ENCODE measurements around the gene ATP5F1D.

DNA sequence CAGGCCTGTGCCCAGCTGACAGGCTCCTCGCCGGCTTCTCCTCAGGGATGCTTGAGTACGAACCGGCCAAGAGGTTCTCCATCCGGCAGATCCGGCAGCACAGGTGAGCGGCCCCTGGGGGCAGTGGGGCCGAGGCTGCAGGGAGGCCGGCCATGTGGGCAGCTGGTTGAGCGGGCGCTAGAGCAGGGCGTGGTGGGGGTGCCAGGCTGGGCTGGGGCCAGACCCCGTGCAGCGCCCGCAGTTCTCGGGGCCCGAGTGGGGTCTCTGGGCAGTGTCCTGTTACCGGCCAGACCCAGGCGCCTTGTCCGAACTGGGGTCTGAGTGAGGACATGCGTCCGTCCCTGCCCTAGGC, 19.7 kb upstream of the ATP5F1D start:
- no peak for TF ChIP-seq GATA2 (IDR thresholded peaks at IDR 0.05; ENCODE audit: low read depth, low read length)
- TF ChIP-seq GATA3 (IDR thresholded peaks at IDR 0.05; ENCODE audit: low read depth, low read length), result no peak

All from SH-SY5Y (cell line).